Ectodermal cell (in vitro differentiated cells): ENCODE data around the gene KRT7.
"Not testable (repeated sequence)": the region's sequence is repeated elsewhere in the genome, so short reads cannot be mapped to it uniquely, and the experiment has no call there.

Experiments used
- H3K27ac ChIP-seq: 2 replicates; pipeline ENCODE4 v1.7.0; 2013; ENCODE audit warnings: mild to moderate bottlenecking, low read depth, low read length; ENCODE audit not compliant: insufficient read depth, poor library complexity, severe bottlenecking
- H3K27me3 ChIP-seq: 2 replicates; pipeline ENCODE4 v1.7.0; 2013; ENCODE audit warnings: mild to moderate bottlenecking, low read length; ENCODE audit not compliant: insufficient read depth, control insufficient read depth, poor library complexity, severe bottlenecking
- H3K36me3 ChIP-seq: one replicate; pipeline ENCODE4 v1.7.0; 2013; ENCODE audit warnings: low read length; ENCODE audit not compliant: control insufficient read depth, insufficient read depth
- H3K4me1 ChIP-seq: one replicate; pipeline ENCODE4 v1.7.0; 2013; ENCODE audit warnings: low read length; ENCODE audit not compliant: control insufficient read depth, insufficient read depth
- H3K4me3 ChIP-seq: 2 replicates; pipeline ENCODE4 v1.7.0; 2013; ENCODE audit warnings: low read depth, low read length, control low read depth; ENCODE audit not compliant: insufficient read depth
- H3K9me3 ChIP-seq: 2 replicates; pipeline ENCODE4 v1.7.0; 2013; ENCODE audit warnings: mild to moderate bottlenecking, low read length, moderate library complexity; ENCODE audit not compliant: control insufficient read depth
- WGBS, 2 experiments: methylation state at CpG; one replicate each; pipeline ENCODE4 v1.1.7; 2013; ENCODE audit warnings: missing lambda C conversion rate in 2 of 2; 5-methylcytosine and 5-hydroxymethylcytosine counted together

The KRT7 gene

DNA sequence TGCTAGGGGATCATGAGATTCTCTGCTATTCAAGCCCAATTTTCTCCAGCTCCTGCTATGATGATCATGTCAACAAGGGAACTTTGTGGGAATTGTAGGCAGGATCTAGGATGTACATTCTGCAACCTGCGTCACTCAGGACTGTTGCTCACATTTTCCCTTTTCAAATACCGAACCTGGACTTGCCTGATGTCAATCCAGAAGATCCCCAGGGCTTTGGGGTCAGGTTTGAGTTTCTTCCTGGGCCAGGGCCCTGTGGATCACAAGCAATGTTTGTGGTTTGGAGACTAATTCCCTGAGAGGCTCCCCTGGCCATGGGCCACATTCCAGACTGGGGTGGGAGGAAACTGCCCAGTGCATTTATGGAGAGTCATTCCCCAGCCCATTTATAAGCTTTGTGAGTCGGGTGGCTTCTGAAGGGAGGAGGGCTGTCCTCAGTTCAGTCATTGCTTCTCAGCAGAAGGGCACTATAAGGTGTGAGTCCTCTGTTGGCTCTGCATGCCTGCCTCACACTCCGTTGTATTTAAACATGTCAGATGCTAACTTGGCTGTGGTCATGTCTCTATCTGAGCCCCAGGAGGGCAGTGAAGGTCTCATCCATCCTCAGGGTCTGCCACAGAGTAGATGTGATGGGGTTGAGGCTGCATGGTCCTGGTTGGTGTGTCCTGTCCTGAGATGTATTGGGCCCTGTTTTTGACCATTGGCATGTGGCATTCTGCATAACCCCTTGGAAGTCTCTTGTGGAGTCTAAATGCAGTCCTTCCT is 47.9 kb downstream of the KRT7 start:
- Histone ChIP-seq H3K4me1 (no peaks in the 10 kb centered on the region), H3K4me3 (no peak overlapping the region), H3K27ac (no peak overlapping the region), H3K27me3 (peaks cover 22% of the 10 kb centered on the region), H3K36me3 (no peaks in the 10 kb centered on the region), H3K9me3 (no peaks in the 10 kb centered on the region)
- 90 to 91% methylated on average over 4 of the region's 4 CpGs for WGBS, 2 experiments

DNA sequence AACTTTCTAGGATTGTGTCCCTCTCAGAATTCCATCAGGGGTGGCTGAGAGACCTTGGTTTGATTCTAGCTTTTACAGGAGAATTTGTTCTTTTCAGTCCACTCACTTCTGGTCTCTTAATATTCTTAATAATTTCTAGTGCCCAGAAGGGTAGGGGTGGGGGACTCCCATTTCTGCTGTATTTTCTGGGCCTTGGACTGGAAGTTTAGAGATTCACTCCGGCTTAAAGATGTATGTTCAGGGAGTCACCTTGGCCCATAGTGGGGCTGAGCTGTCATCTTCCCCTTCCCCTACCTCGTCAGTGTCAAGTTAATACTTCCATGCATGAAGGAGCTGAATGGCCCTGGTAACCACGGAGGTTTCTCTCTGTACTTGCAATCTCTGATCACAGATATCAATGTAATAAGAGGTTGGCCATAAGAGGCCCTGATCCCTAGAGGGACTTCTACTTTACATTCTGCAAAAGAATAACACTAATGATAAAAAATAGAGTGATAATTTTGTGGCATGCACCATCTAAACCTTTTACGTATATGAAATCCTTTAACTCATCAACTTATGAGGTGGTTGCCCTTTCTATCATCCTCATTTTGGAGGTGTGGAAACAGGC is 51.6 kb downstream of the KRT7 start:
- Histone ChIP-seq H3K4me3 (no peak overlapping the region), H3K27ac (no peak overlapping the region), H3K36me3 (no peaks in the 10 kb centered on the region), H3K4me1 (no peaks in the 10 kb centered on the region), H3K9me3 (no peaks in the 10 kb centered on the region), H3K27me3 (peaks cover 4% of the 10 kb centered on the region)
- 88 to 91% methylated on average over 4 of the region's 4 CpGs for WGBS, 2 experiments

DNA sequence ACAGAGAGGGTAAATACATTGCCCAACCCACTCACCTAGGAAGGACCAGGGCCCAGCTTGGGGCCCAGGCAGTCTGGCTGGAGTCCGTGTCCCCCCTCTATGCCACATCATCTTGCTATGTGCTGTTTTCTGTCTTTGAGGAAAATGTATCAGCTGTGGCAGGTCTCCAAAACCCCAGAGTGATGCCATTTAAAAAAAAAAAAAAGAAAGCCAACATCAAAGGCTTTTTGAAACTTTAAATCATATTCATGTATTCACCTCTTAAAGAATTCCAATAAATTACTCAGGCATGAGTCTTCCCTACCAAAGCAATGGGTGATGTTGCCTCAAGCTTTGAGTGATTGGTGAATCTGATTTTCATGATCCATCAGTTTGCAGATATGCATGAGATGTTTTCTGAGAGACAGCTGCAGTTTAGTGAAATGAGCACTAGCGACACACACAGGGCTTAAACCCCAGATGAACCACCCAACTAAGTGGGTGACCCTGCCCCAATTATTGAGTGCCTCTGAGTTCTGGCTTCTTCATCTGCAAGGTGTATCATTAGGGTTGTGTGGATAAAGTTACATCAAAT is 52.2 kb downstream of the KRT7 start:
- no peak overlapping the region for H3K27ac ChIP-seq
- H3K4me3 ChIP-seq, result no peak overlapping the region
- H3K4me1 ChIP-seq, result no peaks in the 10 kb centered on the region
- H3K9me3 ChIP-seq, result no peaks in the 10 kb centered on the region
- no peaks in the 10 kb centered on the region for H3K36me3 ChIP-seq
- 90 to 95% methylated on average over 2 of the region's 2 CpGs for WGBS, 2 experiments
- H3K27me3 ChIP-seq, result peaks cover 4% of the 10 kb centered on the region

DNA sequence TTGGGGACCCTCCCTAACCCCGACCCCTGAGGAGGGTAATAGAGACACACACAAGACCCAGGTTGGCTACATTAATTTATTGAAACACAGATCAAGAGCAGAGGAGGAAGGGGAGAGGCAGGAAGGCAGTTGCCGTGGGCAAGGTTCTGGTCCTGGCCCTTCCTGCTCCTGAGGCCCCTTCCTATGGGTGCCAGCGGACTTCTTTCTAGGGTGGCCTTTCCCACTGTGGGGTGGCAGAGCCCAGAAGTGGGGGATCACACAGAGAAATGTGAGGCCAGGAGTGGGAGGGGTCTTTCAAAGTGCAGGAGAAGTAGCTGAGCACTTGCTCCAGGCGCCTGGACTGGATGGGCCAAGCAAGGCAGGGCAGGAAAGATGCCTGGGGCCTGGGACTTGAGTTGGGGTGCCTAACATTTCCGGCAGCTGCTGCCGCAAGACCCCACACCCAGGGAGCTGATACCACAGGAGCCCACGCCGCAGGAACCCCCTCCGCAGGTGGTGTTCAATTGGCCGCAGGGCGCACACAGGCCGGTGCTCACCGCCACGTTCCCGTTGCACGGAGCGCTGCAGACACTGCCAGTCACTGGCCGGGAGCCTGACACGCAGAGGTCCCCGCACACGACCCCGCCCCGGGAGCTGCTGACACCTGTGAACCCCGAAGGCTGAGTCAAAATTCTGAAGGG is 52.9 kb downstream of the KRT7 start:
- Histone ChIP-seq H3K27me3 (no peaks in the 10 kb centered on the region), H3K36me3 (no peaks in the 10 kb centered on the region), H3K9me3 (no peaks in the 10 kb centered on the region), H3K4me3 (no peak overlapping the region), H3K4me1 (no peaks in the 10 kb centered on the region), H3K27ac (no peak overlapping the region)
- WGBS, 2 experiments, result 92 to 94% methylated on average over 24 of the region's 24 CpGs

DNA sequence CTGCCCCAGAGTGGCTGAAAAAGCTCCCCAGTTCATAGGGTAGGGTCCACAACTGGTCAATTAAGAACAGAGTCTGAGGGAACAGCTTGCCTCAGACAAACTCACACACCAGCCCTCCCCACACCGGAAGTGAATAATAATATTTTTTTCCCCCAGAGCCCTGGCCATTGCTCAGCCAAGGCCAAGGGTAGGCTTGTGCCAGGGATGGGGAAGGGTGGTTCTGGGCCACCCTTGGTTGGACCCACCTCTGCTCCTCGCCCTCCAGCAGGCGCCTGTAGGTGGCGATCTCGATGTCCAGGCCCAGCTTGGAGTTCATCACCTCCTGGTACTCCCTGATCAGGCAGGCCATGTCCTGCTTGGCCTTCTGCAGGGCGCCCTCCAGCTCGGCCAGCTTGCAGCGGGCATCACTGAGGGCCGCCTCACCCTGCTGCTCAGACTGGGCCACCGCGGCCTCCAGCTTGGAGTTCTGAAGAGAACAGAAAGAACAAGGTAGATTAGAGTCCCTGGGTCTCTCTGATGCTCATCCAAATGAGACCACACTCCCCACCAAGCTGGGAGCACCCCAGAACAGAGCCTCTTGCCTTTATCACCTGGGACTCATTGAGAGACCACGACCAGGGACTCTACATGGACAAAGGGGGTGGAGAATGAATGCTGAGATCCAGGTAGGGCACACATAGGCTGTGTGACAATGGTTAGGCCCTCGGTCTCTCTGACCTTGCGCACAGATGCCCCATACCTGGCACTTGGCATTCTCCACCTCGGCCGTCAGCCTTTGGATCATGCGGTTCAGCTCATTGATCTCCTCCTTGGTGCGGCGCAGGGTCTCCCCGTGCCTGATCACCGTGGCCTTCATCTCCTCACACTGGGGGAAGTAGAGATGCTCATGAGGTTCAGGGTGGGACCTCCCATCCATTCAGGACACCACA is 54.1 kb downstream of the KRT7 start:
- H3K27ac ChIP-seq, H3K27me3 ChIP-seq, H3K4me1 ChIP-seq, H3K4me3 ChIP-seq, H3K36me3 ChIP-seq, H3K9me3 ChIP-seq: not testable (repeated sequence)
- WGBS, 2 experiments, result 93 to 94% methylated on average over 16 to 21 of the region's 21 CpGs

DNA sequence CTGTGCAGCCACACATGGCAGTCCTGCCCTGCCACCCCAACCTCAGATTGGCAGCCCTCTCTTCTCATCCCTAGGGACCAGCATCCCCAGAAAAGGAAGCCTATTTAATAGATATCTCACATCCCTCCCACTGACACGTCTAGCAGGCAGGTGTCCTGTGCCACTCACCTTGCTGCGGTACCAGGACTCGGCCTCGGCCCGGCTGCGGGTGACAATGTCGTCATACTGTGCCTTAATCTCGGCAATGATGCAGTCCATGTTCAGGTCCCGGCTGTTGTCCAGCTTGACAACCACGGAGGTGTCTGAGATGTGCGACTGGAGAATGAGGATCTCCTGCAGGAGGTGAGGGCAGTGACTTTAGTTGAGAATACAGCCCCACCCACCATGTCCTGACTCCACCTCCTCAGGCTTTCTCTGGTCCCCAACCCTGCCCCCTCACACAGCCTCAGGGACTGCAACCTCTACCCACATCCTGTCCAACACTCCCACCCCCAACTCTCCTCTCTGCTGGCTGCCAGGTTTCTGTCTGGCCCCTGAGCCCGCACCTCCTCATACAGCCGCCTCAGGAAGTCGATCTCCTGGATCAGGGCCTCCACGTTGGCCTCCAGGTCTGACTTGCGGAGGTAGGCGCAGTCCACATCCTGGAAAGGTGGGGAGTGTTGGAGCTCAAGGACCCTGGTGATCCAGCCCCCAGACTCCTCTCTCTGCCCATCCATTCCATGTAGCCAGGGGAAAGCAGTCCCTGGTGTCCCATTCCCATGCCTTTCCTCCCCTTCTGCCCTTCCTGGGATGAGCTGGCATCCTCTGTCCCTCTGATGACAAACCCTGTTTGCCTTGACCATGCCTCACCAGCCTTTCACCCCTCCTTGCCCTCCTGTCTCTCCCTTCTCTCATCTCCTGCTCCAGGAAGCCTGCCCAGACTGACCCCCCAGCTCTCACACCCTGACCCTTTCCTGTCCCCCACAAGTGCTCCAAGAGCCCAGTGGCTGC is 55.1 kb downstream of the KRT7 start:
- not testable (repeated sequence) for H3K9me3 ChIP-seq, H3K4me1 ChIP-seq, H3K27ac ChIP-seq, H3K4me3 ChIP-seq, H3K27me3 ChIP-seq, H3K36me3 ChIP-seq
- WGBS, 2 experiments, result 87% methylated on average over 14 of the region's 17 CpGs

DNA sequence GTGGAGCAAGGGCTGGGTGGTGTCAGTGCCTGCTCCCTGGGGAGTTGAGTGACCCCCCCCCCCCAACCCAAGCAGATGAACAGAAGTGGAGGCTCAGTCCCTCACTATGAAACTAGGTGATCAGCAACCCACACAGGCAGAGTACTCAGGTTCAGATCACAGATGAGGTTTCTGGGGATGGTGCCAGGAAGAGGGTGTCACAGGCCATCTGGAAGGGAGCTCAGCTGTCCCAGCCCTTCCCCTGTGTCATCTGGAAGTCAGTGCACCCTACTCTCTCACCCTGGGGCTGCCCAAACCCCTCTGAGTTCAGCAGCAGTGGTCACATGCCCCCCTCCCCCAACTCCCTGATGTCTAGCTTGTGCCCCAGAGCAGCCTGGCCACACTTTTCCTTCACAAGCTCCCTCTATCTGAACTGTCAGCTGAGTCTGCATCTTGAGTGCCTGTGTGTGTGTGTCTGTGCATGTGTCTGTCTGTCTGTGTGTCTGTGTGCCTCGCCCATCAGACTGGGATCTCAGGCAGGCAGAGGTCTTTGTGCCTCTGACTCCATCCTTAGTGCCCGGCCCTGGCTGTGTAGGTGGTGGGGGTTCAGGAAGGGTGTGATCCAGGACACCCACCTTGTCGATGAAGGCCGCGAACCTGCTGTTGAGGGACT is 57.6 kb downstream of the KRT7 start:
- no CpG with 5 or more reads among the region's 5 CpGs for WGBS, 2 experiments
- H3K27ac ChIP-seq, H3K27me3 ChIP-seq: not testable (repeated sequence)

DNA sequence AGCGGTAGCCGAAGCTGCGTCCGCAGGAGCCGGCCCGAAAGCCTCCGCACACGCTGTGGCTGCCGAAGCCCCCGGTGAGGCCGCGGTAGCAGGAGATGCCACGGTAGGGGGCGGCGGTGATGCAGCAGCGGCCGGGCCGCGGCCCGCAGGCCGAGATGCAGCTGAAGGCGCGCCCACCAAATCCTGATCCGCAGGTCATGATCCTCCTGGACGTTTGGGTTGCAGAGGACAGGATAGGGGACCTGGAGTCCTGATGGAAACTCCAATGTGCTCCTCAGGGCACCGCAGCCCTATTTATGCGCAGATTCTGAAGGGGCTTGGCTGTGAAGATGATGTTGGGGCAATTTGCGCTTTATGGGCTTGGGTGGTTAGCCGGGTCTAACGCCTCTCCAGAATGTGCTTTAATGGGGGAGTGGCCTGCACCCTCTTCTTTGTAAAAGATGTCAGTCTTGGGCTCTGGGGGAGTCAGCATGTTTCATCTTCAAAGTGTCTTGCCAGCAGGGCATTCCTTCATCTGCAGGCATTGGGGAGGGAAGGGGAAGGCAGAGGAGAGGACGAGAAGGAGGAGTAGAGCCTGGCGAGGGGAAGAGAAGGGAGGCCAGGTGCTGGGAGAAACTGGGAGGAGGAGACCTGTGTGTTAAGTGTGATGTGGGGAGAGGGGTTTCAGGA is 58.4 kb downstream of the KRT7 start, which contains the start of gene KRT81:
KRT81 (minus strand) TSS at position 268 of the 669 bp plus-strand sequence; CDS start at position 199, 69 bp downstream.
- H3K36me3 ChIP-seq, result no peaks in the 10 kb centered on the region

More for the DNA sequence above, 57.6 kb downstream of the KRT7 start:
- H3K9me3 ChIP-seq, H3K4me1 ChIP-seq, H3K4me3 ChIP-seq, H3K36me3 ChIP-seq: not testable (repeated sequence)

More for the DNA sequence above, 58.4 kb downstream of the KRT7 start, which contains the start of gene KRT81:
- Histone ChIP-seq H3K27ac (no peak within 1 kb of the TSS), H3K4me1 (no peaks in the 10 kb centered on the region), H3K27me3 (no peaks in the 10 kb centered on the region), H3K4me3 (no peak within 1 kb of the TSS), H3K9me3 (no peaks in the 10 kb centered on the region)
- 82 to 85% methylated on average over 24 to 25 of the region's 32 CpGs for WGBS, 2 experiments
